Measurements from ENCODE around the gene UBTFL1.
"Not testable (repeated sequence)": the region's sequence is repeated elsewhere in the genome, so short reads cannot be mapped to it uniquely, and the experiment has no call there.

Gene UBTFL1, protein sequence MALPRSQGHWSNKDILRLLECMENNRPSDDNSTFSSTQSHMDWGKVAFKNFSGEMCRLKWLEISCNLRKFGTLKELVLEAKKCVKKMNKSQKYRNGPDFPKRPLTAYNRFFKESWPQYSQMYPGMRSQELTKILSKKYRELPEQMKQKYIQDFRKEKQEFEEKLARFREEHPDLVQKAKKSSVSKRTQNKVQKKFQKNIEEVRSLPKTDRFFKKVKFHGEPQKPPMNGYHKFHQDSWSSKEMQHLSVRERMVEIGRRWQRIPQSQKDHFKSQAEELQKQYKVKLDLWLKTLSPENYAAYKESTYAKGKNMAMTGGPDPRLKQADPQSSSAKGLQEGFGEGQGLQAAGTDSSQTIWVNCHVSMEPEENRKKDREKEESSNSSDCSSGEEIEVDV

GRCh38 chr11:90085650-90086049, at the start of gene UBTFL1:
Gene UBTFL1, plus strand, starts transcription at chr11:90085950. Its CDS starts 0 bp downstream, at chr11:90085950.
- not testable (repeated sequence) for DNase-seq (ENCODE audit: low spot score)

DNA sequence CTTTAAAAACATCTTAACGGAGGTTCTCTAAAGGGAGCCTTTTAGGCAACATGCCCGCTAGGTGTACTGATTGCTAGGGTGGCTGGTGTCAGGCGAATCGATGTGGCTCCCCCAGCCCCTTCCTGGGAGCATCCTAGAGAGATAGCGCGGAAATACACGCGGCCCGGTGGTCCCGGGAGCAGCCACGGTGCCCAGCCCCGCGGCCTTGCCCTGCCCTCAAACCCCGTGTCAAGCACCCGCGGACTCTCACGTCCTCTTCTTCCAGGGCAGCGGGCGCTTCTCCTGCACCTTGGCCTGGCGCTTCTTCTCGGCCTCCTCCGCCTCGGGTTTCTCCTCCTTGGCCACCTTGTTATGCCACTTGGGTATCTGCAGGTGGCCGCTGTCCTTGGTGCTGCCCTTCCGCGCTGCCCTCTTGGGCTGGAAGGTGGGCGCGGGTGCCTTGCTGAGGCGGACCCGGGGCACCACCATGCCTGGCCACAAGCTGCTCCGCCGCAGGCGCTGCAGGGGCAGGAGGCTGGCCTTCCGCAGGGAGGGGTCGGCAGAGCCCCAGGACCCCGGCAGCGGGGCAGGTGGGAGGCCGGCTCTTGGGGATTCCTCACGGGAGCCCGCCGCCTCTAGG, 34.0 kb upstream of the UBTFL1 start:
- not testable (repeated sequence) for DNase-seq (ENCODE audit: low spot score)

DNA sequence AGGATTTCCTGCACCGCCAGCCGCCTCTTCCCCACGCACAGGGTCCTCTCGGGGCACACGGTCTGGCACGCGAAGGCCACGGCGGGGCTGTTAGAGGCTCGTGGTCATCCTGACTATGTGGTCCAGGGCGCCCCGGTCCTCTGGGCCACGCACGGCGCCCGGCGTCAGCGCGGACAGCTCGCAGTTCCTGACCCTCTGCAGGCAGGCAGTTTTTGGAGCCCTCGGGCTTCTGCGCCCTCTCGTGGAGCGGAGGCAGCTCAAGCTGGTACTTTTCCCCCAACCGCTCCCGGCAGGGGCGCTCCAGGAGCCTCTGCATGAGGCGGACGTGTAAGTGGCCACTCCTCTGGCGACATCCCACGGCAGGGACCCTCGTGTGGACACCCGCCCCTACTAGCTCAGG, 33.4 kb upstream of the UBTFL1 start:
- not testable (repeated sequence) for DNase-seq (ENCODE audit: low spot score)

DNA sequence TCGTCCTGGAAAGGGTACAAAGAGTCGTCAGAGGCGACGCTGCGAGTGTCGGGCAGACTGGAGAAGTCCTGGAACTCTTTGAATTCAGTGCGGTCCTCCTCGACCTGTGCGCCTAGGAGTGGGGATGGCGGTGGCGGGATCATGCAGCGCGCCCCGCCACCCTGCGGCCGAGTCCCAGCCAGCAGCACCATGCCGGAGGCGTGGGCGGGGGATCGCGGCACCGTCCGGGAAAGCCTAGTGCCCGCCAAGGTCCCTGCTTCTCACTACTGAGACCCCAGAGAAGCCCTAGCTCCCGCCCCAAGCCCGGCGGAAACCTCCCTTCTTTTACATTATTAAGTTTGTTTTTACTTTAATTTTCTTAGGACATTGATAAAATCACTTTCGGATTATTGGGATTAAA, 32.2 kb upstream of the UBTFL1 start:
- not testable (repeated sequence) for DNase-seq (ENCODE audit: low spot score)

DNA sequence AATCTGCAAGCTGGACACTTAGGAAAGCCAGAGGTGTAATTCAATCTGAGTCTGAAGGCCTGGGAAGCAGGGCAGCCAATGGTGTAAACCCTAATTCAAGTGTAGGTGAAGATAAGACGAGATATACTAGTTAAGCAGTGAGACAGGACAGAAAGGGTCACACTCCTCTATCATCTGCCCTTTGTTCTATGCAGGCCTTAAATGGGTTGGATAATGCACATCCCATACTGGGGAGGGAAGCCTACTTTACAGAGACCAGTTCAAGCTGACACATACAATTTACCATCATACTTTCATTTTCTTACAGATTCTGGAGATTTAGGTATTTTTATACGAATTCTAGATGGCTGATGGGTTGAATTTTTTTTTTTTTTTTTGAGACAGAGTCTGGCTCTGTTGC, 3.0 kb downstream of the UBTFL1 start:
- not testable (repeated sequence) for DNase-seq (ENCODE audit: low spot score)

DNA sequence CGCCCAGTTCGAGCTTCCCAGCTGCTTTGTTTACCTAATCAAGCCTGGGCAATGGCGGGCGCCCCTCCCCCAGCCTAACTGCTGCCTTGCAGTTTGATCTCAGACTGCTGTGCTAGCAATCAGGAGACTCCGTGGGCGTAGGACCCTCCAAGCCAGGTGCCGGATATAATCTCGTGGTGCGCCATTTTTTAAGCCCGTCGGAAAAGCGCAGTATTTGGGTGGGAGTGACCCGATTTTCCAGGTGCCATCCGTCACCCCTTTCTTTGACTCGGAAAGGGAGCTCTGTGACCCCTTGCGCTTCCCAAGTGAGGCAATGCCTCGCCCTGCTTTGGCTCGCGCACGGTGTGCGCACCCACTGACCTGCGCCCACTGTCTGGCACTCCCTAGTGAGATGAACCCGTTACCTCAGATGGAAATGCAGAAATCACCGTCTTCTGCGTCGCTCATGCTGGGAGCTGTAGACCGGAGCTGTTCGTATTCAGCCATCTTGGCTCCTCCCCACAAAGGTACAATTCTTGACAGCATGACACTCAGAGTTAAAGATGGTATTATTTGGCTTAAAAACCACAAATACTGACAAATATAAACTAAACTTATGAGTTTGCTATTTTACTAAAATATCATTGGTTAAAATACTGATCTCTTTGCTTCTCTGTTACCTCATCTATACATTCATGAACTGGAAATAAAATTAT, 9.6 kb downstream of the UBTFL1 start:
- DNase-seq (ENCODE audit: low spot score) = not testable (repeated sequence)

DNA sequence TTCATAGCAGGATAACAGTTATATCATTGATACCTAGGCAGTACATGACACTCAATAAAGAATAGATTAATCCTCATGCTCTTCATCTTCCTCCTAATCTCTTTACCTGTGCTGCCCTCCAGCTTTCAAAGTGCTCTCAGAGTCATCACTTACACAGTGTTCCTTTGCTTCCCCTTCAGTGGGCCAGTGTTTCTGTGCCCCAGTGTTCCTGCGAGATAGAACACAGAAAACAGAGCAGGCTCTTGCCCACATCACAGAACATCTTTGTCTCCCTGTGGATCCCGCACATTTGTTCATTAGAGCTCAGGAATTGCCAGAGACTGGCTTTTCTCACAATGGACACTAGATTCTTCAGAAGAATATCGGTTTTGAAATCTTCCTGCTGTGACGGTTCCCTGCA, 12.5 kb downstream of the UBTFL1 start:
- not testable (repeated sequence) for DNase-seq (ENCODE audit: low spot score)

- no peak for DNase-seq (ENCODE audit: low spot score)
Measured at GRCh38 chr11:90100431-90100830, 14.7 kb downstream of the UBTFL1 start.

GRCh38 chr11:90113541-90113940, 27.8 kb downstream of the UBTFL1 start:
- DNase-seq (ENCODE audit: low spot score) = no peak

- DNase-seq (ENCODE audit: low spot score) = no peak
Measured at GRCh38 chr11:90120191-90120590, 34.4 kb downstream of the UBTFL1 start.

DNA sequence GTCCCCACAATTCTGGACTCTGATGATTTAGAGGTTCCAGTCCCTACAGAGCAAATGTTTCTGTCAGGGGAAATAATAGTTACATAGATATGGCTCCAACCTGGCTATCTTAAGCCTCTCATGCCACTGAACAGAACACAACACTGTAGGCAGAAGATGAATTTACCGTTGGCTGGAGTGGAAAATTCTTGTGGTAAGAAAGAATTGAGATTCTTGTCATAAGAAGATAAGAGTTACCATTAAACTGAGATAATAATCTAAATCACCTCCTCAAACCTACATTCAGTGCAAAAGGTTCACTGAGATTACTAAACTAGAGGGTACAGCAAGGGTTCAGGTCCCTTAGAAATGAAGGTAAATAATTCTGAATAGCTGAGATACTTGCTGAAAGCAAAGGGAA, 38.6 kb downstream of the UBTFL1 start:
- DNase-seq (ENCODE audit: low spot score) = no peak

- DNase-seq (ENCODE audit: low spot score) = no peak
Measured at GRCh38 chr11:90124946-90125345, 39.2 kb downstream of the UBTFL1 start.

DNA sequence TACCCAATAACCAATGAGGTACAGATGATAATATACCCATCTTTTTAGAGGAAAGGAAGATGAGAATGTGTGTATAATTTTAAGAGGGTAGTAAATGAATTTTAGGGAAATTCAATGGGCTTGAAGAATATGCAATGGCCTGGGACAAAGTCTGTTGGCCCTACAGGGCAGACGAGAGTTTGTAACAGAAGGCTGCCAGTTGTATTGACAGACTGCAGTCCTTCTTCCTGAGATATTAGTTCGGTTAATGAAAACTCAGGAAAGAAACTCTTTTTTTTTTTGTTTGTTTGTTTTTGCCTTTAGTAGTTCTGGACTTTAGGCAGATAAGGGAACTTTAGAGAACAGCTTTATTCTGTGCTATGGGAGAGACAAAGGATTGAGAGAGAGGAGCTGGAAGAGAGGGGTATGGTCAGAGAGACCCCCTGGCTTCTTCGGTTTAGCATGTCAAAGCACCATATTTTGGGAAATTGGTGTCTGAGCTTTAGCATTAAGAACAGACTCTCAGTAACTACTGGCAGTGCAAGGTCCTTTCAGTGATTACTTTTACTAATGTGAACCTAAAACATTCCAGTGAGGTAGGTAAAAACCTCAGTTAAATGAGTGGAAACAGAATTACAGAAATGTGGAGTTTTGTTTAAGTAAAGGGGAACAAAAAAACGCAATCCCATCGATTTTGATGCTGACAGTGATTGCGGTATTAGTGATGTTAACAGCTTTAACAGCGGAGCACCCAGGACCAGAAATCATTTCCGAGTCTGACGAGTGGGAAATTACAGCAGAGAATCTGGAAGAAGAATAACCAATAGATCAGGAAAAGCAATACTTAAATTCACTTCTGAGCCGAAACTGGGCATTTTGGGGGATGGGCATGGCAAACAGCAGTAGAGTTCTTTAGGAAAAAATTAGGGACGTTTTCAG, 48.1 kb downstream of the UBTFL1 start:
- no peak for DNase-seq (ENCODE audit: low spot score)

GRCh38 chr11:90134478-90135003, 48.8 kb downstream of the UBTFL1 start, which contains the start of gene NAALAD2:
Gene NAALAD2, plus strand, starts transcription at chr11:90134663. Its CDS starts 96 bp downstream, at chr11:90134759.
- peak; percentile 66 for DNase-seq (ENCODE audit: low spot score)

DNA sequence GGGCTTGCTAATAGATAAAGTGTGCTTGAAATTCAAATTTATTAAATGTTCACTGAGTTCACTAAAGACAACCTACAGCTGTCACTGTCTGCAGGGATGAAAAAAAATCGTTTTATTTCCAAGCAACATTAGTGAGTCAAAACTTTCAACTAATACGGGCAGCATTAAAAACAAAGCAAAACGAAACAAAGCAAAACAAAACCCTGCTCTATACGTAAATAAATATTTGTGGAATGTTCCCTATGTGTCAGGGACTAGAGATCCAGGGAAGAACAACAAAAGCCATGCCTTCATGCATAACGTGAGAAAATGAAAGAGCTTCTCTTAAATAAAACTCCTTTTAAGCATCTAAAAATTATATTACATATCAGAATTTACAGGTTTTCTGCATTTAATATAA, 49.3 kb downstream of the UBTFL1 start:
- DNase-seq (ENCODE audit: low spot score) = no peak

Measured in iPS-NIHi11 (cell line).